A673 (cell line): ENCODE results near the gene SLC2A9. TPM values are rescaled to one million over a fixed set of nuclear protein-coding genes. Genes with fewer than 3 reads are reported as not detected.

Experiments
- BruUV-seq: library from RNA; stranded (reverse); fragments of 400-500 nt; replicated peaks from 2 replicates; lab custom pipeline; 2021; lab: Mats Ljungman, UMichigan
- CTCF ChIA-PET: fragments of 300-600 bp; sonication (Branson Sonifier 250); formaldehyde crosslinking; loops from one replicate; lab custom pipeline; 2022; ENCODE audit warnings: antibody characterized with exemption; lab: Charles Lee
- POLR2A ChIA-PET: fragments of 300-600 bp; sonication (Branson Sonifier 250); formaldehyde crosslinking; loops from one replicate; lab custom pipeline; 2022; ENCODE audit warnings: antibody characterized with exemption; ENCODE audit not compliant: low non-redundant PET; lab: Charles Lee
- DNase-seq: peaks from one replicate; pipeline ENCODE4 v3.0.0-alpha.2; 2015; ENCODE audit warnings: low spot score
- H3K27ac ChIP-seq: fragments of 200-600 bp; sonication (generic); 2 replicates; pipeline ENCODE4 v1.5.1; 2016; ENCODE audit warnings: mixed run types, low read depth, mild to moderate bottlenecking, mixed read lengths, antibody characterized with exemption, low read length; ENCODE audit not compliant: poor library complexity, severe bottlenecking
- H3K27me3 ChIP-seq: fragments of 200-600 bp; sonication (generic); replicated peaks from 2 replicates; pipeline ENCODE4 v1.6.1; 2017; ENCODE audit warnings: mixed run types, low read depth, mild to moderate bottlenecking, mixed read lengths, antibody characterized with exemption, low read length; ENCODE audit not compliant: insufficient read depth, poor library complexity
- H3K36me3 ChIP-seq: fragments of 200-600 bp; sonication (generic); 2 replicates; pipeline ENCODE4 v1.6.1; 2016; ENCODE audit warnings: mixed run types, mild to moderate bottlenecking, mixed read lengths, antibody characterized with exemption, low read length; ENCODE audit not compliant: insufficient read depth, poor library complexity, severe bottlenecking
- H3K4me1 ChIP-seq: fragments of 200-600 bp; sonication (generic); 2 replicates; pipeline ENCODE4 v1.6.1; 2017; ENCODE audit warnings: mixed run types, mild to moderate bottlenecking, mixed read lengths, antibody characterized with exemption, low read length; ENCODE audit not compliant: insufficient read depth, poor library complexity, severe bottlenecking
- H3K4me3 ChIP-seq: fragments of 200-600 bp; sonication (generic); 2 replicates; pipeline ENCODE4 v1.5.1; 2016; ENCODE audit warnings: low read depth, mixed run types, mild to moderate bottlenecking, mixed read lengths, low read length; ENCODE audit not compliant: poor library complexity, severe bottlenecking
- H3K9me3 ChIP-seq: fragments of 200-600 bp; sonication (generic); 2 replicates; pipeline ENCODE4 v1.6.1; 2016; ENCODE audit warnings: mixed run types, low read depth, mild to moderate bottlenecking, mixed read lengths, antibody characterized with exemption, low read length; ENCODE audit not compliant: poor library complexity, severe bottlenecking
- CTCF ChIP-seq: fragments of 300-800, 200-600 bp; sonication (generic); conservative IDR thresholded peaks from 2 replicates; pipeline ENCODE4 v1.5.1; 2017; ENCODE audit warnings: low read depth, mild to moderate bottlenecking, antibody characterized with exemption, low read length, moderate library complexity, mixed read lengths
- EZH2 ChIP-seq: fragments of 200-600 bp; sonication (generic); IDR thresholded peaks from 2 replicates; pipeline ENCODE4 v1.6.1; 2017; ENCODE audit warnings: borderline replicate concordance, low read depth, mild to moderate bottlenecking, mixed read lengths, antibody characterized with exemption, low read length; ENCODE audit not compliant: poor library complexity, severe bottlenecking
- intact Hi-C: fragments of 100-400 bp; cut with micrococcal nuclease; formaldehyde crosslinking; loops from one replicate; pipeline ENCODE4 v1.10.0; 2022; ENCODE audit not compliant: unreplicated experiment
- total RNA-seq: library from RNA; stranded (reverse); gene quantifications from 2 replicates; pipeline ENCODE4 v1.2.3, GENCODE V29; 2021

Gene SLC2A9
- total RNA-seq, 1 experiment from 2014 or later: not detected

GRCh38 chr4:10016169-10016568 is 5.1 kb downstream of the SLC2A9 start:
- no TSS peak for BruUV-seq
- CTCF ChIA-PET: no interaction called here
- TF ChIP-seq EZH2 (no peak), CTCF (no peak)
- Histone ChIP-seq H3K9me3 (no peaks in the 10 kb centered on the region), H3K27ac (no peak overlapping the region), H3K27me3 (no peaks in the 10 kb centered on the region), H3K36me3 (no peaks in the 10 kb centered on the region), H3K4me1 (no peaks in the 10 kb centered on the region), H3K4me3 (no peak overlapping the region)
- intact Hi-C loops: loop anchor here (1.0 to 5.0 kb wide), 2 partner anchors 253 to 314 kb away; no protein-coding TSS in a partner anchor
- DNase-seq: no peak
- POLR2A ChIA-PET: no interaction called here

GRCh38 chr4:10015140-10015753 is 6.0 kb downstream of the SLC2A9 start:
- TF ChIP-seq CTCF (peak; percentile 55), EZH2 (no peak)
- intact Hi-C loops: loop anchor here (5.0 kb wide), 1 partner anchor 313 kb away; no protein-coding TSS in a partner anchor
- Histone ChIP-seq H3K4me3 (no peak overlapping the region), H3K9me3 (no peaks in the 10 kb centered on the region), H3K27ac (no peak overlapping the region), H3K36me3 (no peaks in the 10 kb centered on the region), H3K4me1 (no peaks in the 10 kb centered on the region), H3K27me3 (no peaks in the 10 kb centered on the region)
- no TSS peak for BruUV-seq
- CTCF ChIA-PET: interaction anchor here (0.6 to 1.4 kb wide), 3 partner anchors 85 to 312 kb away, joined by 4 to 6 read pairs (median 4); no protein-coding TSS in a partner anchor
- POLR2A ChIA-PET: no interaction called here
- DNase-seq: peak; percentile 26

GRCh38 chr4:10013722-10014121 is 7.6 kb downstream of the SLC2A9 start:
- ChIA-PET POLR2A (no interaction called here), CTCF (no interaction called here)
- Histone ChIP-seq H3K36me3 (no peaks in the 10 kb centered on the region), H3K9me3 (no peaks in the 10 kb centered on the region), H3K4me1 (no peaks in the 10 kb centered on the region), H3K27me3 (no peaks in the 10 kb centered on the region), H3K27ac (no peak overlapping the region), H3K4me3 (no peak overlapping the region)
- TF ChIP-seq EZH2 (no peak), CTCF (peak; percentile 46)
- intact Hi-C loops: no loop called here
- peak; percentile 37 for DNase-seq
- no TSS peak for BruUV-seq
